ENCODE measurements around the gene WDSUB1. TPM values are rescaled to one million over a fixed set of nuclear protein-coding genes. Genes with fewer than 3 reads are reported as not detected.

Gene WDSUB1
- total and polyA plus RNA-seq, 4 donors = 2.0 to 6.1 (median 4.4) TPM

DNA sequence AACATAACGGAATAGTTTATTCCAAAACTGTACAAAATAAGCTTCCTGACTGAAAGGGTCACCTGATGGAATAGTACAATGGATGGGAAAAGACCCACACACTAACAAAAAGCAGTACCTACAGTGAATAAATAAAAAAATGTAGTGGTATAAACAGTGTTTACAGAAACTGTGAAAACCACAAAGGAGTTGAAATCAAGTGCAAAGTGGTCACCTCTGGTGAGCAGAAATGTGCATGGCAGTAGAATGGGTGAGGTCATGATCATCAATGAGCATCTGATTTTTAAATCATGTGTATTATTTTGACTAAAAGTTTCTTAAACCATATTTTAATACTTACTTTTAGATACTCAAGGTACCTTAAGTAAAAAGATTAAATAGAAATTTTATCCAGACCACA is 11.4 kb downstream of the WDSUB1 start:
- Histone ChIP-seq H3K27ac (ENCODE audit: low read depth in 1 of 2, low read length in 2 of 2) (no peak overlapping the region), H3K27me3 (ENCODE audit: control insufficient read depth in 4 of 4, insufficient read depth in 4 of 4, low read length in 3 of 4) (no peaks in the 10 kb centered on the region), H3K4me3 (ENCODE audit: low read depth in 1 of 3, low read length in 3 of 3) (no peak overlapping the region), H3K36me3 (ENCODE audit: control insufficient read depth in 4 of 4, insufficient read depth in 3 of 4, low read depth in 1 of 4, low read length in 3 of 4) (peaks cover 2 to 16% (median 7%) of the 10 kb centered on the region in 4 donors), H3K9ac (ENCODE audit: low read depth in 1 of 2, low read length in 2 of 2) (no peak overlapping the region), H3K4me1 (ENCODE audit: control insufficient read depth in 4 of 4, insufficient read depth in 4 of 4, low read length in 3 of 4) (no peaks in the 10 kb centered on the region), H3K9me3 (ENCODE audit: control insufficient read depth in 4 of 4, low read length in 3 of 4) (no peaks in the 10 kb centered on the region)
- DNase-seq (ENCODE audit: low spot score) = no peak
- 99% methylated on average over 1 of the region's 1 CpG for WGBS
- TF ChIP-seq TAF1 (conservative IDR thresholded peaks at IDR 0.05) (no peak), JUND (IDR thresholded peaks at IDR 0.05) (no peak), HNF4G (IDR thresholded peaks at IDR 0.05) (no peak), EGR1 (IDR thresholded peaks at IDR 0.05; ENCODE audit: low read depth in 2 of 2) (no peak), FOXA1 (IDR thresholded peaks at IDR 0.05) (no peak), RXRA (IDR thresholded peaks at IDR 0.05) (no peak), GABPA (IDR thresholded peaks at IDR 0.05 in 1 of 2, conservative IDR thresholded peaks at IDR 0.05 in 1 of 2) (no peak), NR2F2 (IDR thresholded peaks at IDR 0.05) (no peak), HNF4A (conservative IDR thresholded peaks at IDR 0.05) (no peak), SP1 (IDR thresholded peaks at IDR 0.05) (no peak)
- TF ChIP-seq, protein P1, sequence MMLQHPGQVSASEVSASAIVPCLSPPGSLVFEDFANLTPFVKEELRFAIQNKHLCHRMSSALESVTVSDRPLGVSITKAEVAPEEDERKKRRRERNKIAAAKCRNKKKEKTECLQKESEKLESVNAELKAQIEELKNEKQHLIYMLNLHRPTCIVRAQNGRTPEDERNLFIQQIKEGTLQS (IDR thresholded peaks at IDR 0.05) = no peak
- TF ChIP-seq, protein P2, sequence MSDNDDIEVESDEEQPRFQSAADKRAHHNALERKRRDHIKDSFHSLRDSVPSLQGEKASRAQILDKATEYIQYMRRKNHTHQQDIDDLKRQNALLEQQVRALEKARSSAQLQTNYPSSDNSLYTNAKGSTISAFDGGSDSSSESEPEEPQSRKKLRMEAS (IDR thresholded peaks at IDR 0.05) = no peak
- TF ChIP-seq, protein P3, sequence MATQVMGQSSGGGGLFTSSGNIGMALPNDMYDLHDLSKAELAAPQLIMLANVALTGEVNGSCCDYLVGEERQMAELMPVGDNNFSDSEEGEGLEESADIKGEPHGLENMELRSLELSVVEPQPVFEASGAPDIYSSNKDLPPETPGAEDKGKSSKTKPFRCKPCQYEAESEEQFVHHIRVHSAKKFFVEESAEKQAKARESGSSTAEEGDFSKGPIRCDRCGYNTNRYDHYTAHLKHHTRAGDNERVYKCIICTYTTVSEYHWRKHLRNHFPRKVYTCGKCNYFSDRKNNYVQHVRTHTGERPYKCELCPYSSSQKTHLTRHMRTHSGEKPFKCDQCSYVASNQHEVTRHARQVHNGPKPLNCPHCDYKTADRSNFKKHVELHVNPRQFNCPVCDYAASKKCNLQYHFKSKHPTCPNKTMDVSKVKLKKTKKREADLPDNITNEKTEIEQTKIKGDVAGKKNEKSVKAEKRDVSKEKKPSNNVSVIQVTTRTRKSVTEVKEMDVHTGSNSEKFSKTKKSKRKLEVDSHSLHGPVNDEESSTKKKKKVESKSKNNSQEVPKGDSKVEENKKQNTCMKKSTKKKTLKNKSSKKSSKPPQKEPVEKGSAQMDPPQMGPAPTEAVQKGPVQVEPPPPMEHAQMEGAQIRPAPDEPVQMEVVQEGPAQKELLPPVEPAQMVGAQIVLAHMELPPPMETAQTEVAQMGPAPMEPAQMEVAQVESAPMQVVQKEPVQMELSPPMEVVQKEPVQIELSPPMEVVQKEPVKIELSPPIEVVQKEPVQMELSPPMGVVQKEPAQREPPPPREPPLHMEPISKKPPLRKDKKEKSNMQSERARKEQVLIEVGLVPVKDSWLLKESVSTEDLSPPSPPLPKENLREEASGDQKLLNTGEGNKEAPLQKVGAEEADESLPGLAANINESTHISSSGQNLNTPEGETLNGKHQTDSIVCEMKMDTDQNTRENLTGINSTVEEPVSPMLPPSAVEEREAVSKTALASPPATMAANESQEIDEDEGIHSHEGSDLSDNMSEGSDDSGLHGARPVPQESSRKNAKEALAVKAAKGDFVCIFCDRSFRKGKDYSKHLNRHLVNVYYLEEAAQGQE (IDR thresholded peaks at IDR 0.05) = no peak

DNA sequence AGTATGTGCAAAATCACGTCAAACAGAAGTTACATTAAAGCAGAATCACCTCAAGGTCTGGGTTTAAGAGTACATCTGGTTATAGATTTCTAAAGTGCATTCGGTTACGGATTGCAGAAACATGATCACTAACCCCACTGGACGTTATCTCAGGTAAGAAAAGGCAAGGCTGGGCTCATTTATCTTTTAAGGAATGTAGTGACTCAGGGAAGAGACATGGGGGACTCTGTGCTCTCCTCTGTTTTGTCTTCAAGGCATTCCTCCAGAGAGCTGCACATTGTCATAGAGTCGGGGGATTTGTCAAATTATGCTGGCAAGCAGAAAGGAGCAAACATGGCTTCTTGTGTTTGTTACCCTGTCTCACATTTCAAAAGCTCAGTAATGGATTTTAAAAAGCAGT is 14.3 kb downstream of the WDSUB1 start:
- TF ChIP-seq FOXA1 (IDR thresholded peaks at IDR 0.05) (no peak), JUND (IDR thresholded peaks at IDR 0.05) (no peak), YY1 (IDR thresholded peaks at IDR 0.05) (no peak), TAF1 (conservative IDR thresholded peaks at IDR 0.05) (no peak), RXRA (IDR thresholded peaks at IDR 0.05) (no peak), FOXA2 (IDR thresholded peaks at IDR 0.05) (no peak), RAD21 (IDR thresholded peaks at IDR 0.05) (no peak), HNF4G (IDR thresholded peaks at IDR 0.05) (no peak), NR2F2 (IDR thresholded peaks at IDR 0.05) (no peak), HNF4A (conservative IDR thresholded peaks at IDR 0.05) (no peak), EGR1 (IDR thresholded peaks at IDR 0.05; ENCODE audit: low read depth in 2 of 2) (no peak), GABPA (IDR thresholded peaks at IDR 0.05 in 1 of 2, conservative IDR thresholded peaks at IDR 0.05 in 1 of 2) (no peak), SP1 (IDR thresholded peaks at IDR 0.05) (no peak)
- TF ChIP-seq, protein P1 (IDR thresholded peaks at IDR 0.05) = no peak
- TF ChIP-seq, protein P4, sequence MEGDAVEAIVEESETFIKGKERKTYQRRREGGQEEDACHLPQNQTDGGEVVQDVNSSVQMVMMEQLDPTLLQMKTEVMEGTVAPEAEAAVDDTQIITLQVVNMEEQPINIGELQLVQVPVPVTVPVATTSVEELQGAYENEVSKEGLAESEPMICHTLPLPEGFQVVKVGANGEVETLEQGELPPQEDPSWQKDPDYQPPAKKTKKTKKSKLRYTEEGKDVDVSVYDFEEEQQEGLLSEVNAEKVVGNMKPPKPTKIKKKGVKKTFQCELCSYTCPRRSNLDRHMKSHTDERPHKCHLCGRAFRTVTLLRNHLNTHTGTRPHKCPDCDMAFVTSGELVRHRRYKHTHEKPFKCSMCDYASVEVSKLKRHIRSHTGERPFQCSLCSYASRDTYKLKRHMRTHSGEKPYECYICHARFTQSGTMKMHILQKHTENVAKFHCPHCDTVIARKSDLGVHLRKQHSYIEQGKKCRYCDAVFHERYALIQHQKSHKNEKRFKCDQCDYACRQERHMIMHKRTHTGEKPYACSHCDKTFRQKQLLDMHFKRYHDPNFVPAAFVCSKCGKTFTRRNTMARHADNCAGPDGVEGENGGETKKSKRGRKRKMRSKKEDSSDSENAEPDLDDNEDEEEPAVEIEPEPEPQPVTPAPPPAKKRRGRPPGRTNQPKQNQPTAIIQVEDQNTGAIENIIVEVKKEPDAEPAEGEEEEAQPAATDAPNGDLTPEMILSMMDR (IDR thresholded peaks at IDR 0.05; ENCODE audit: low read depth, low read length, missing input control) = no peak
- TF ChIP-seq, protein P5, sequence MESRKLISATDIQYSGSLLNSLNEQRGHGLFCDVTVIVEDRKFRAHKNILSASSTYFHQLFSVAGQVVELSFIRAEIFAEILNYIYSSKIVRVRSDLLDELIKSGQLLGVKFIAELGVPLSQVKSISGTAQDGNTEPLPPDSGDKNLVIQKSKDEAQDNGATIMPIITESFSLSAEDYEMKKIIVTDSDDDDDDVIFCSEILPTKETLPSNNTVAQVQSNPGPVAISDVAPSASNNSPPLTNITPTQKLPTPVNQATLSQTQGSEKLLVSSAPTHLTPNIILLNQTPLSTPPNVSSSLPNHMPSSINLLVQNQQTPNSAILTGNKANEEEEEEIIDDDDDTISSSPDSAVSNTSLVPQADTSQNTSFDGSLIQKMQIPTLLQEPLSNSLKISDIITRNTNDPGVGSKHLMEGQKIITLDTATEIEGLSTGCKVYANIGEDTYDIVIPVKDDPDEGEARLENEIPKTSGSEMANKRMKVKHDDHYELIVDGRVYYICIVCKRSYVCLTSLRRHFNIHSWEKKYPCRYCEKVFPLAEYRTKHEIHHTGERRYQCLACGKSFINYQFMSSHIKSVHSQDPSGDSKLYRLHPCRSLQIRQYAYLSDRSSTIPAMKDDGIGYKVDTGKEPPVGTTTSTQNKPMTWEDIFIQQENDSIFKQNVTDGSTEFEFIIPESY (IDR thresholded peaks at IDR 0.05) = no peak
- TF ChIP-seq, protein P3 (IDR thresholded peaks at IDR 0.05) = no peak
- TF ChIP-seq, protein P2 (IDR thresholded peaks at IDR 0.05) = no peak
- 92% methylated on average over 5 of the region's 5 CpGs for WGBS
- H3K27ac ChIP-seq (ENCODE audit: low read depth in 1 of 2, low read length in 2 of 2) = no peak overlapping the region
- peaks cover 0 to 7% (median 3%) of the 10 kb centered on the region in 4 donors for H3K4me1 ChIP-seq (ENCODE audit: control insufficient read depth in 4 of 4, insufficient read depth in 4 of 4, low read length in 3 of 4)
- no peaks in the 10 kb centered on the region for H3K9me3 ChIP-seq (ENCODE audit: control insufficient read depth in 4 of 4, low read length in 3 of 4)
- H3K36me3 ChIP-seq (ENCODE audit: control insufficient read depth in 4 of 4, insufficient read depth in 3 of 4, low read depth in 1 of 4, low read length in 3 of 4) = peaks cover 2 to 14% (median 4%) of the 10 kb centered on the region in 4 donors
- no peak overlapping the region for H3K9ac ChIP-seq (ENCODE audit: low read depth in 1 of 2, low read length in 2 of 2)
- H3K4me3 ChIP-seq (ENCODE audit: low read depth in 1 of 3, low read length in 3 of 3) = no peak overlapping the region
- no peak for DNase-seq (ENCODE audit: low spot score)
- H3K27me3 ChIP-seq (ENCODE audit: control insufficient read depth in 4 of 4, insufficient read depth in 4 of 4, low read length in 3 of 4) = no peaks in the 10 kb centered on the region
